Prostate gland (tissue), 2 donors: ENCODE data around the gene VCX2.
"Not testable (repeated sequence)": the region's sequence is repeated elsewhere in the genome, so short reads cannot be mapped to it uniquely, and the experiment has no call there.

Experiments used
- POLR2A ChIP-seq: fragments of 450-650 bp; IDR thresholded peaks from one replicate; pipeline ENCODE4 v1.6.1; 2016; ENCODE audit warnings: antibody characterized with exemption, mild to moderate bottlenecking
- POLR2AphosphoS5 ChIP-seq: sonication (generic); formaldehyde crosslinking; IDR thresholded peaks from one replicate; pipeline ENCODE4 v1.6.1; 2017; ENCODE audit warnings: antibody characterized with exemption
- TF ChIP-seq, protein P1 (sequence below), 4 experiments: fragments of 200-600 bp in 2 of 4; fragments of 450-650 bp in 2 of 4; sonication (generic) in 2 of 4; IDR thresholded peaks; 1 replicate in 3 of 4; 2 replicates in 1 of 4; pipeline ENCODE4 v1.5.1; 2016 to 2019; ENCODE audit warnings: antibody characterized with exemption in 4 of 4, mild to moderate bottlenecking in 2 of 4, moderate library complexity in 2 of 4

GRCh38 chrX:8154011-8154410 lies 17.1 kb downstream of the VCX2 start:
- TF ChIP-seq POLR2A, POLR2AphosphoS5: not testable (repeated sequence)
- TF ChIP-seq, protein P1, sequence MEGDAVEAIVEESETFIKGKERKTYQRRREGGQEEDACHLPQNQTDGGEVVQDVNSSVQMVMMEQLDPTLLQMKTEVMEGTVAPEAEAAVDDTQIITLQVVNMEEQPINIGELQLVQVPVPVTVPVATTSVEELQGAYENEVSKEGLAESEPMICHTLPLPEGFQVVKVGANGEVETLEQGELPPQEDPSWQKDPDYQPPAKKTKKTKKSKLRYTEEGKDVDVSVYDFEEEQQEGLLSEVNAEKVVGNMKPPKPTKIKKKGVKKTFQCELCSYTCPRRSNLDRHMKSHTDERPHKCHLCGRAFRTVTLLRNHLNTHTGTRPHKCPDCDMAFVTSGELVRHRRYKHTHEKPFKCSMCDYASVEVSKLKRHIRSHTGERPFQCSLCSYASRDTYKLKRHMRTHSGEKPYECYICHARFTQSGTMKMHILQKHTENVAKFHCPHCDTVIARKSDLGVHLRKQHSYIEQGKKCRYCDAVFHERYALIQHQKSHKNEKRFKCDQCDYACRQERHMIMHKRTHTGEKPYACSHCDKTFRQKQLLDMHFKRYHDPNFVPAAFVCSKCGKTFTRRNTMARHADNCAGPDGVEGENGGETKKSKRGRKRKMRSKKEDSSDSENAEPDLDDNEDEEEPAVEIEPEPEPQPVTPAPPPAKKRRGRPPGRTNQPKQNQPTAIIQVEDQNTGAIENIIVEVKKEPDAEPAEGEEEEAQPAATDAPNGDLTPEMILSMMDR (IDR thresholded peaks at IDR 0.05) = not testable (repeated sequence)
